HEK293 (cell line): Measurements from ENCODE around the gene ENDOD1.

Source experiments
- CTCF ChIP-seq: fragments of 450-650 bp; formaldehyde crosslinking; IDR thresholded peaks from 2 replicates; pipeline ENCODE4 v1.5.1; 2016; ENCODE audit warnings: missing biosample characterization, missing genetic modification characterization
- PBX3 ChIP-seq: sonication (generic); formaldehyde crosslinking; IDR thresholded peaks from 2 replicates; pipeline ENCODE4 v1.8.1; 2022; ENCODE audit warnings: mild to moderate bottlenecking, moderate library complexity, missing genetic modification reagents
- TRIM28 ChIP-seq: IDR thresholded peaks from 2 replicates; pipeline ENCODE4 v1.6.1; 2011; ENCODE audit warnings: low read length, control low read depth, borderline replicate concordance
- YY1 ChIP-seq: fragments of 450-650 bp; formaldehyde crosslinking; IDR thresholded peaks from 2 replicates; pipeline ENCODE4 v1.5.1; 2018; ENCODE audit warnings: missing biosample characterization, missing genetic modification characterization
- ZBTB1 ChIP-seq: fragments of 450-650 bp; formaldehyde crosslinking; IDR thresholded peaks from 2 replicates; pipeline ENCODE4 v1.5.1; 2016; ENCODE audit warnings: missing biosample characterization, missing genetic modification characterization
- ZNF184 ChIP-seq: fragments of 450-650 bp; IDR thresholded peaks from 2 replicates; pipeline ENCODE4 v1.5.1; 2018; ENCODE audit warnings: missing biosample characterization, mild to moderate bottlenecking, missing genetic modification characterization
- ZNF580 ChIP-seq: fragments of 450-650 bp; formaldehyde crosslinking; IDR thresholded peaks from 2 replicates; pipeline ENCODE4 v1.5.1; 2016; ENCODE audit warnings: missing biosample characterization, missing genetic modification characterization

DNA sequence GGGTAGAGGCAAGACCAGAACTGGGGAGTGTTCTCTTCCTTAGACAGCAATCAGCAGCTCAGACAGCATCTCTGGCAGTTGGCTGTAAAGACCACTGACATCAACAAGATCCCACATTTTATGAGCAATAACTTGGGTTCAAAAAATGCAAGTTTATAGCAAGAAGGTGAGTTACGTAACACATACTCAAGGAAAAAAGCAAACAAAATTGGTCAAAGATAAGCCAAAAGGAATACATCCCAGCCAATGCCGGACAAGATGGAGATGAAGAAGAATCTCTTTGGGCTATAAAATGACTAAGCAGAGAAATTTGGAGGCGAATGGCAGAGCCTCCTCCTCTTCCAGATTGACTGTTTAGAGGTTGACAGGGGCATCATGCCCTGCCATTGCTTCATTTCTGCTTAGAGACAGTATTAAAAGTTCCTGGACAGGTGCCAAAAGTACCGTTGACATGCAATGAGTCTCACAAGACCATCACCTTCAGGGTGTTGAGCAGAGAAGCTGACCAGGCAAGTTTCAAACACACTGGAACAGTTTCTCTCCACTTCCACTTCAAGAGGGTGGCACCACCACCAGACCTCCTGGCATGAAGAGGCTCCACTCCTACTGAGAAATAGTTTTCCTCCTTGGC, 55.9 kb downstream of the ENDOD1 start:
- TF ChIP-seq CTCF (tag by site-specific recombination) (no peak), TRIM28 (no peak), YY1 (tag by site-specific recombination) (no peak), ZNF184 (tag by site-specific recombination) (no peak), ZNF580 (tag by site-specific recombination) (no peak), ZBTB1 (no peak), PBX3 (CRISPR knock-in tag) (no peak)
